Upper lobe of right lung (tissue), 1 donor: Measurements from ENCODE around the gene SLC35A5. TPM values are rescaled to one million over a fixed set of nuclear protein-coding genes. Genes with fewer than 3 reads are reported as not detected.

Experiments used
- ATAC-seq: fragments of 200-7000 bp; cut with Tn5 transposase; one replicate; pipeline ENCODE4 v1.9.1; 2020; ENCODE audit warnings: mild to moderate bottlenecking, moderate library complexity
- DNase-seq: peaks from one replicate; pipeline ENCODE4 v3.0.0-alpha.2; 2020
- H3K27ac ChIP-seq: fragments of 200-600 bp; one replicate; pipeline ENCODE4 v1.8.0; 2022
- H3K27me3 ChIP-seq: fragments of 200-600 bp; one replicate; pipeline ENCODE4 v1.8.0; 2022; ENCODE audit warnings: mild to moderate bottlenecking
- H3K36me3 ChIP-seq: fragments of 200-600 bp; one replicate; pipeline ENCODE4 v1.8.0; 2022
- H3K4me1 ChIP-seq: fragments of 200-600 bp; one replicate; pipeline ENCODE4 v1.8.0; 2022
- H3K4me3 ChIP-seq: fragments of 200-600 bp; one replicate; pipeline ENCODE4 v1.8.0; 2022; ENCODE audit warnings: mild to moderate bottlenecking
- H3K9me3 ChIP-seq: fragments of 200-600 bp; one replicate; pipeline ENCODE4 v1.8.0; 2022
- CTCF ChIP-seq: fragments of 200-600 bp; IDR thresholded peaks from one replicate; pipeline ENCODE4 v1.8.0; 2022; ENCODE audit warnings: antibody characterized with exemption
- intact Hi-C: fragments of 100-400 bp; cut with DNase I; formaldehyde crosslinking; loops from one replicate; pipeline ENCODE4 v1.11.0; 2022
- total RNA-seq: library from RNA; stranded (reverse); fragmentation: NEBNext Ultra II Directional; extraction: Animal tissue kit (Norgen Biotek cat#: 25700); gene quantifications from one replicate; pipeline ENCODE4 v1.2.1, GENCODE V29; 2021
- donor health status: DM: no; HTN: yes; CAD: no; lungs with severe emphysema.

The SLC35A5 gene
- total RNA-seq, 1 donor from 2014 or later, result 40.5 TPM

GRCh38 chr3:112619295-112619694 is 57.5 kb downstream of the SLC35A5 start:
- Histone ChIP-seq H3K36me3 (no peaks in the 10 kb centered on the region), H3K4me1 (no peaks in the 10 kb centered on the region), H3K27ac (no peak overlapping the region), H3K4me3 (no peak overlapping the region), H3K9me3 (no peaks in the 10 kb centered on the region), H3K27me3 (no peaks in the 10 kb centered on the region)
- intact Hi-C loops, result no loop called here
- ATAC-seq (no peak), DNase-seq (no peak)
- no peak for TF ChIP-seq CTCF

- Histone ChIP-seq H3K27ac (no peak overlapping the region), H3K27me3 (no peaks in the 10 kb centered on the region), H3K36me3 (no peaks in the 10 kb centered on the region), H3K4me1 (peaks cover 3% of the 10 kb centered on the region), H3K9me3 (no peaks in the 10 kb centered on the region), H3K4me3 (no peak overlapping the region)
- intact Hi-C loops, result no loop called here
- ATAC-seq, result no peak
- no peak for TF ChIP-seq CTCF
- DNase-seq, result no peak
Measured at GRCh38 chr3:112623213-112623612, 61.4 kb downstream of the SLC35A5 start.

GRCh38 chr3:112623717-112624116 is 61.9 kb downstream of the SLC35A5 start:
- ATAC-seq (no peak), DNase-seq (no peak)
- Histone ChIP-seq H3K9me3 (no peaks in the 10 kb centered on the region), H3K36me3 (no peaks in the 10 kb centered on the region), H3K4me3 (no peak overlapping the region), H3K27ac (no peak overlapping the region), H3K27me3 (no peaks in the 10 kb centered on the region), H3K4me1 (peaks cover 8% of the 10 kb centered on the region)
- no peak for TF ChIP-seq CTCF
- intact Hi-C loops, result no loop called here

GRCh38 chr3:112627419-112627818 is 65.6 kb downstream of the SLC35A5 start:
- no peaks in the 10 kb centered on the region for H3K9me3 ChIP-seq
- no peak overlapping the region for H3K27ac ChIP-seq
- no peak overlapping the region for H3K4me3 ChIP-seq
- ATAC-seq (no peak), DNase-seq (no peak)
- no peaks in the 10 kb centered on the region for H3K36me3 ChIP-seq
- TF ChIP-seq CTCF, result no peak
- peaks cover 10% of the 10 kb centered on the region for H3K4me1 ChIP-seq
- H3K27me3 ChIP-seq, result no peaks in the 10 kb centered on the region
- intact Hi-C loops, result no loop called here

GRCh38 chr3:112627919-112628466 is 66.1 kb downstream of the SLC35A5 start:
- intact Hi-C loops, result no loop called here
- no peak for ATAC-seq
- no peak overlapping the region for H3K4me3 ChIP-seq
- no peak for DNase-seq
- H3K9me3 ChIP-seq, result no peaks in the 10 kb centered on the region
- TF ChIP-seq CTCF, result no peak
- no peaks in the 10 kb centered on the region for H3K36me3 ChIP-seq
- H3K4me1 ChIP-seq, result peaks cover 10% of the 10 kb centered on the region
- no peaks in the 10 kb centered on the region for H3K27me3 ChIP-seq
- no peak overlapping the region for H3K27ac ChIP-seq

- intact Hi-C loops, result no loop called here
- Histone ChIP-seq H3K9me3 (no peaks in the 10 kb centered on the region), H3K36me3 (no peaks in the 10 kb centered on the region), H3K4me3 (no peak overlapping the region), H3K27me3 (no peaks in the 10 kb centered on the region), H3K4me1 (peaks cover 10% of the 10 kb centered on the region), H3K27ac (no peak overlapping the region)
- ATAC-seq (peak; percentile 85), DNase-seq (no peak)
- no peak for TF ChIP-seq CTCF
Measured at GRCh38 chr3:112629425-112629824, 67.6 kb downstream of the SLC35A5 start.
